GM21528 (cell line): Measurements from ENCODE around the gene ACSM2A.
"Not testable (repeated sequence)": the region's sequence is repeated elsewhere in the genome, so short reads cannot be mapped to it uniquely, and the experiment has no call there.

ENCODE experiments used
- ATAC-seq: cut with Tn5 transposase; IDR thresholded peaks from one replicate; pipeline ENCODE4 v1.9.1; 2021; ENCODE audit warnings: mild to moderate bottlenecking, moderate library complexity; ENCODE audit not compliant: unreplicated experiment, low FRiP score

Gene ACSM2A

GRCh38 chr16:20446652-20447393, 4.5 kb upstream of the ACSM2A start:
- not testable (repeated sequence) for ATAC-seq

GRCh38 chr16:20453633-20454032, 2.3 kb downstream of the ACSM2A start:
- ATAC-seq, result not testable (repeated sequence)

- not testable (repeated sequence) for ATAC-seq
Observed at GRCh38 chr16:20459227-20459626, 7.9 kb downstream of the ACSM2A start.

GRCh38 chr16:20460313-20460712, 9.0 kb downstream of the ACSM2A start:
- ATAC-seq, result not testable (repeated sequence)

GRCh38 chr16:20468954-20469353, 17.6 kb downstream of the ACSM2A start:
- ATAC-seq, result not testable (repeated sequence)

GRCh38 chr16:20469930-20470329, 18.6 kb downstream of the ACSM2A start:
- not testable (repeated sequence) for ATAC-seq

GRCh38 chr16:20470732-20471131, 19.4 kb downstream of the ACSM2A start:
- ATAC-seq, result not testable (repeated sequence)

- ATAC-seq, result not testable (repeated sequence)
Observed at GRCh38 chr16:20477188-20477744, 25.9 kb downstream of the ACSM2A start.

GRCh38 chr16:20483989-20484388, 32.7 kb downstream of the ACSM2A start:
- not testable (repeated sequence) for ATAC-seq

GRCh38 chr16:20484726-20485125, 33.4 kb downstream of the ACSM2A start:
- no peak for ATAC-seq

GRCh38 chr16:20485408-20485807, 34.1 kb downstream of the ACSM2A start:
- ATAC-seq, result no peak

- ATAC-seq, result not testable (repeated sequence)
Observed at GRCh38 chr16:20490994-20491393, 39.7 kb downstream of the ACSM2A start.

GRCh38 chr16:20491448-20491847, 40.1 kb downstream of the ACSM2A start:
- ATAC-seq, result not testable (repeated sequence)

- no peak for ATAC-seq
Observed at GRCh38 chr16:20504418-20504817, 53.1 kb downstream of the ACSM2A start.

- no peak for ATAC-seq
Observed at GRCh38 chr16:20507280-20507679, 56.0 kb downstream of the ACSM2A start.

GRCh38 chr16:20510323-20510722, 59.0 kb downstream of the ACSM2A start:
- ATAC-seq, result no peak

- no peak for ATAC-seq
Observed at GRCh38 chr16:20515688-20516090, 64.4 kb downstream of the ACSM2A start.

- ATAC-seq, result no peak
Observed at GRCh38 chr16:20517149-20517548, 65.8 kb downstream of the ACSM2A start.

- ATAC-seq, result no peak
Observed at GRCh38 chr16:20519231-20519630, 67.9 kb downstream of the ACSM2A start.

GRCh38 chr16:20520103-20520502, 68.8 kb downstream of the ACSM2A start:
- ATAC-seq, result no peak

- ATAC-seq, result not testable (repeated sequence)
Observed at GRCh38 chr16:20531795-20532194, 80.5 kb downstream of the ACSM2A start.

GRCh38 chr16:20532284-20532792, 81.0 kb downstream of the ACSM2A start:
- not testable (repeated sequence) for ATAC-seq
